ENCODE measurements around the gene SLC19A3. TPM values are rescaled to one million over a fixed set of nuclear protein-coding genes. Genes with fewer than 3 reads are reported as not detected.

SLC19A3 gene
- total RNA-seq, 1 experiment from 2014 or later = 4.4 TPM

- Histone ChIP-seq H3K27me3 (replicated peaks; ENCODE audit: insufficient read depth, low read depth, low read length, poor library complexity) (no peaks in the 10 kb centered on the region), H3K4me3 (ENCODE audit: low read depth, low read length, poor library complexity, severe bottlenecking) (no peak overlapping the region), H3K9me3 (ENCODE audit: low read depth, low read length, poor library complexity, severe bottlenecking) (no peaks in the 10 kb centered on the region), H3K4me1 (ENCODE audit: insufficient read depth, low read length, poor library complexity, severe bottlenecking) (no peaks in the 10 kb centered on the region), H3K27ac (ENCODE audit: low read depth, low read length, poor library complexity, severe bottlenecking) (no peak overlapping the region), H3K36me3 (ENCODE audit: insufficient read depth, low read length, poor library complexity, severe bottlenecking) (no peaks in the 10 kb centered on the region)
- no peak for TF ChIP-seq EZH2 (IDR thresholded peaks at IDR 0.05; ENCODE audit: borderline replicate concordance, low read depth, low read length, poor library complexity, severe bottlenecking)
- TF ChIP-seq CTCF (conservative IDR thresholded peaks at IDR 0.05; ENCODE audit: low read depth, low read length) = no peak
- DNase-seq (ENCODE audit: low spot score) = peak; percentile 43
- ChIA-PET CTCF (no interaction called here), POLR2A (ENCODE audit: low non-redundant PET) (no interaction called here)
- intact Hi-C loops (cut with micrococcal nuclease; ENCODE audit: unreplicated experiment) = loop anchor here (1.0 to 5.0 kb wide), 4 partner anchors 173 to 248 kb away; no protein-coding TSS in a partner anchor
- BruUV-seq (replicated peaks) = no TSS peak
Observed at GRCh38 chr2:227655454-227655853, 62.4 kb downstream of the SLC19A3 start.

- no TSS peak for BruUV-seq (replicated peaks)
- TF ChIP-seq CTCF (conservative IDR thresholded peaks at IDR 0.05; ENCODE audit: low read depth, low read length) = no peak
- no peak for TF ChIP-seq EZH2 (IDR thresholded peaks at IDR 0.05; ENCODE audit: borderline replicate concordance, low read depth, low read length, poor library complexity, severe bottlenecking)
- no peak for DNase-seq (ENCODE audit: low spot score)
- ChIA-PET POLR2A (ENCODE audit: low non-redundant PET) (no interaction called here), CTCF (no interaction called here)
- Histone ChIP-seq H3K4me1 (ENCODE audit: insufficient read depth, low read length, poor library complexity, severe bottlenecking) (no peaks in the 10 kb centered on the region), H3K4me3 (ENCODE audit: low read depth, low read length, poor library complexity, severe bottlenecking) (no peak overlapping the region), H3K9me3 (ENCODE audit: low read depth, low read length, poor library complexity, severe bottlenecking) (no peaks in the 10 kb centered on the region), H3K36me3 (ENCODE audit: insufficient read depth, low read length, poor library complexity, severe bottlenecking) (no peaks in the 10 kb centered on the region), H3K27ac (ENCODE audit: low read depth, low read length, poor library complexity, severe bottlenecking) (no peak overlapping the region), H3K27me3 (replicated peaks; ENCODE audit: insufficient read depth, low read depth, low read length, poor library complexity) (no peaks in the 10 kb centered on the region)
- intact Hi-C loops (cut with micrococcal nuclease; ENCODE audit: unreplicated experiment) = no loop called here
Observed at GRCh38 chr2:227654426-227654825, 63.4 kb downstream of the SLC19A3 start.

GRCh38 chr2:227653419-227653818 is 64.4 kb downstream of the SLC19A3 start:
- no peak overlapping the region for H3K4me3 ChIP-seq (ENCODE audit: low read depth, low read length, poor library complexity, severe bottlenecking)
- H3K27ac ChIP-seq (ENCODE audit: low read depth, low read length, poor library complexity, severe bottlenecking) = no peak overlapping the region
- no peak for DNase-seq (ENCODE audit: low spot score)
- POLR2A ChIA-PET (ENCODE audit: low non-redundant PET) = no interaction called here
- no TSS peak for BruUV-seq (replicated peaks)
- H3K4me1 ChIP-seq (ENCODE audit: insufficient read depth, low read length, poor library complexity, severe bottlenecking) = no peaks in the 10 kb centered on the region
- CTCF ChIA-PET = no interaction called here
- H3K36me3 ChIP-seq (ENCODE audit: insufficient read depth, low read length, poor library complexity, severe bottlenecking) = no peaks in the 10 kb centered on the region
- intact Hi-C loops (cut with micrococcal nuclease; ENCODE audit: unreplicated experiment) = no loop called here
- H3K27me3 ChIP-seq (replicated peaks; ENCODE audit: insufficient read depth, low read depth, low read length, poor library complexity) = no peaks in the 10 kb centered on the region
- TF ChIP-seq EZH2 (IDR thresholded peaks at IDR 0.05; ENCODE audit: borderline replicate concordance, low read depth, low read length, poor library complexity, severe bottlenecking) (no peak), CTCF (conservative IDR thresholded peaks at IDR 0.05; ENCODE audit: low read depth, low read length) (no peak)
- no peaks in the 10 kb centered on the region for H3K9me3 ChIP-seq (ENCODE audit: low read depth, low read length, poor library complexity, severe bottlenecking)

Data from A673 (cell line).